Measurements from ENCODE around the gene CECR2. TPM values are rescaled to one million over a fixed set of nuclear protein-coding genes. Genes with fewer than 3 reads are reported as not detected.

Gene CECR2
- total RNA-seq, 2 donors from 2014 or later = 2.6 to 3.4 TPM

DNA sequence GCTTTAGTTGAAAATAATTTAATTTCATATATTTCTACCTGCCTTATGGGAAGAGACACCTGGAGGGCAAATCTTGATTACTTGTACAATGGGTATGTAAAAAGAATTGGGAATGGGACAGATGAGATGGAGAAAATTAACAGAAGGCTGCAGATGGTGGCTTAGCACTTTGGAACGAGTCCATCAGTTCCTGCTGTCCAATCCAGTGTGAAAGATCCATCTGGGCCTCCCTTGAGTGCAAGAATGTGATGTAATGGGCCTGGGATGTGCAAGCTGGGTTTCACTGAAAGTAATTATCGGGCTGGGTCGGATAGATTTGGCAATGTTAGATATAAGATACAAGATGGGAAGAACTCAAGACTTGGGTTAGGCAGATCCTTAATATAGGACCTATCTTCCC lies 42.0 kb downstream of the CECR2 start:
- no peaks in the 10 kb centered on the region for H3K4me1 ChIP-seq
- H3K36me3 ChIP-seq (replicated peaks in 1 of 2; ENCODE audit: insufficient read depth in 1 of 2, low read depth in 2 of 2) = no peaks in the 10 kb centered on the region
- no peaks in the 10 kb centered on the region for H3K27me3 ChIP-seq
- DNase-seq (no peak), ATAC-seq (no peak)
- intact Hi-C loops (cut with DNase I) = no loop called here
- WGBS, 2 donors = 22 to 41% methylated on average over 3 of the region's 3 CpGs
- H3K4me3 ChIP-seq = no peak overlapping the region
- no peak overlapping the region for H3K27ac ChIP-seq
- TF ChIP-seq, protein P1, sequence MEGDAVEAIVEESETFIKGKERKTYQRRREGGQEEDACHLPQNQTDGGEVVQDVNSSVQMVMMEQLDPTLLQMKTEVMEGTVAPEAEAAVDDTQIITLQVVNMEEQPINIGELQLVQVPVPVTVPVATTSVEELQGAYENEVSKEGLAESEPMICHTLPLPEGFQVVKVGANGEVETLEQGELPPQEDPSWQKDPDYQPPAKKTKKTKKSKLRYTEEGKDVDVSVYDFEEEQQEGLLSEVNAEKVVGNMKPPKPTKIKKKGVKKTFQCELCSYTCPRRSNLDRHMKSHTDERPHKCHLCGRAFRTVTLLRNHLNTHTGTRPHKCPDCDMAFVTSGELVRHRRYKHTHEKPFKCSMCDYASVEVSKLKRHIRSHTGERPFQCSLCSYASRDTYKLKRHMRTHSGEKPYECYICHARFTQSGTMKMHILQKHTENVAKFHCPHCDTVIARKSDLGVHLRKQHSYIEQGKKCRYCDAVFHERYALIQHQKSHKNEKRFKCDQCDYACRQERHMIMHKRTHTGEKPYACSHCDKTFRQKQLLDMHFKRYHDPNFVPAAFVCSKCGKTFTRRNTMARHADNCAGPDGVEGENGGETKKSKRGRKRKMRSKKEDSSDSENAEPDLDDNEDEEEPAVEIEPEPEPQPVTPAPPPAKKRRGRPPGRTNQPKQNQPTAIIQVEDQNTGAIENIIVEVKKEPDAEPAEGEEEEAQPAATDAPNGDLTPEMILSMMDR (IDR thresholded peaks at IDR 0.05) = no peak
- no peak for TF ChIP-seq POLR2A (IDR thresholded peaks at IDR 0.05)
- H3K9me3 ChIP-seq = no peaks in the 10 kb centered on the region

DNA sequence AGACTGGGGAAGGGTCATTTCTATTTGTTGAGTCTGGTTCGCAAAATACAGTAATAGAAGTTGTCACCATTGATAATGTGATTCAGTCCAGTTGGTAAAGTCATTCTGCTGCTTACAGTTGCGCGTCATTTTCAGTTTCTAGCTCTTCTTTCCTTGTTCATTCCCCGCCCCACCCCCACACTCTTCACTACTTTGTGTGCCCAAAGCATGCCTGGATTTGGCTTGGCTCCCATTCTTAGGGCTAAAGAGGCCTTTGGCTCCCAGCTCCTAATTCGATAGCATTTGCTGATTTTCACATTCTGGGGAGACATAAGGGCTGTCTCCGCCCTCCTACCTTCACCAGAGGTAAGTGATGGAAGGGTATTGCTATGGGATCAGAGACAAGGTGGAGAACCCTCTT lies 43.0 kb downstream of the CECR2 start:
- no peaks in the 10 kb centered on the region for H3K36me3 ChIP-seq (replicated peaks in 1 of 2; ENCODE audit: insufficient read depth in 1 of 2, low read depth in 2 of 2)
- TF ChIP-seq, protein P1 (IDR thresholded peaks at IDR 0.05) = no peak
- TF ChIP-seq POLR2A (IDR thresholded peaks at IDR 0.05) = no peak
- no peak for ATAC-seq
- no peaks in the 10 kb centered on the region for H3K27me3 ChIP-seq
- intact Hi-C loops (cut with DNase I) = no loop called here
- H3K4me1 ChIP-seq = no peaks in the 10 kb centered on the region
- no peak overlapping the region for H3K27ac ChIP-seq
- peak in 1 of 4 donors; percentile 23 for DNase-seq
- 84 to 90% methylated on average over 6 of the region's 6 CpGs for WGBS, 2 donors
- H3K9me3 ChIP-seq = no peaks in the 10 kb centered on the region
- no peak overlapping the region for H3K4me3 ChIP-seq

DNA sequence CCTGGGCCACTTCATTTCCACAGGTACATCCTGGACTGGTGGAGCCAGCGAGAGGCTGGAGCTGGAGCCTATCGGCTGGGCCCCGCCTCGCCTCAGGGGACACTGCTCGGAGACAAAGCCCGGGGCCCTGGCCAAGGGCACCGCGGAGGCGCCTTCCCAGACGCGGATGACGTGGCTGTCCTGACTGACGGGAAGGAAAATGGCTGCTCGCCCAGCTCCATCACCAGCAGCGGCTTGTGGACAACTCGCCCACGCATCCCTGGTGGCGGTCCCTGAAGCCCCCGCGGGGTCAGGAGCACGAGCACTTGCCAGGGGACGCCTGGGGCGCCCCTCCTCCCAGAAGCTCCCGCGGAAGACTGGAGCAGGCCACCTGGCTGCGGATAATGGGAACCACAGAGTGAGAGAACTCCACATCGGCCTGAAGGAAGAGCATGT lies 49.6 kb downstream of the CECR2 start:
- Histone ChIP-seq H3K36me3 (replicated peaks in 1 of 2; ENCODE audit: insufficient read depth in 1 of 2, low read depth in 2 of 2) (no peaks in the 10 kb centered on the region), H3K27me3 (no peaks in the 10 kb centered on the region), H3K4me1 (no peaks in the 10 kb centered on the region), H3K27ac (no peak overlapping the region), H3K9me3 (no peaks in the 10 kb centered on the region), H3K4me3 (no peak overlapping the region)
- intact Hi-C loops (cut with DNase I) = no loop called here
- DNase-seq (no peak), ATAC-seq (no peak)
- 82 to 95% methylated on average over 7 to 18 of the region's 27 CpGs for WGBS, 2 donors
- TF ChIP-seq, protein P1 (IDR thresholded peaks at IDR 0.05) = no peak
- TF ChIP-seq POLR2A (IDR thresholded peaks at IDR 0.05) = no peak

DNA sequence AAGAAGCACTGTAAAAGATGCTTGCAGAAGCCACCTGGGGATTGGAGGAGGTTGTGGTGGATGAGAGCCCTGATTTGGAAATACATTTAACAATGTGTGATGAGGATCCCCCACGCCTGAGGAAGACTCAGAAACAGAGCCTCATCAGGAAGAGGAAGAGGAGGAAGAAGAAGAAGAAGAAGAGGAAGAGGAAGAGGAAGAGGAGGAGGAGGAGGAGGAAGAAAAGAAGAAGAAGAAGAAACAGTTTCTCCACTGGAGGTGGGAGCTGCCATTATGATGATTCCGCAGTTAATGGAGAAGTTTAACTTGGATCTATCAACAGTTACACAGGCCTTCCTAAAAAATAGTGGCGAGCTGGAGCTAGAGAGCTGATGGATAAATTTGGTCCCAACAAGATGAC lies 50.1 kb downstream of the CECR2 start:
- H3K27ac ChIP-seq = no peak overlapping the region
- H3K4me1 ChIP-seq = no peaks in the 10 kb centered on the region
- WGBS, 2 donors = 85 to 91% methylated on average over 3 of the region's 3 CpGs
- no peak for TF ChIP-seq POLR2A (IDR thresholded peaks at IDR 0.05)
- TF ChIP-seq, protein P1 (IDR thresholded peaks at IDR 0.05) = no peak
- no peak for DNase-seq
- H3K27me3 ChIP-seq = no peaks in the 10 kb centered on the region
- no peak for ATAC-seq
- no peaks in the 10 kb centered on the region for H3K36me3 ChIP-seq (replicated peaks in 1 of 2; ENCODE audit: insufficient read depth in 1 of 2, low read depth in 2 of 2)
- H3K4me3 ChIP-seq = no peak overlapping the region
- no peaks in the 10 kb centered on the region for H3K9me3 ChIP-seq
- intact Hi-C loops (cut with DNase I) = no loop called here

DNA sequence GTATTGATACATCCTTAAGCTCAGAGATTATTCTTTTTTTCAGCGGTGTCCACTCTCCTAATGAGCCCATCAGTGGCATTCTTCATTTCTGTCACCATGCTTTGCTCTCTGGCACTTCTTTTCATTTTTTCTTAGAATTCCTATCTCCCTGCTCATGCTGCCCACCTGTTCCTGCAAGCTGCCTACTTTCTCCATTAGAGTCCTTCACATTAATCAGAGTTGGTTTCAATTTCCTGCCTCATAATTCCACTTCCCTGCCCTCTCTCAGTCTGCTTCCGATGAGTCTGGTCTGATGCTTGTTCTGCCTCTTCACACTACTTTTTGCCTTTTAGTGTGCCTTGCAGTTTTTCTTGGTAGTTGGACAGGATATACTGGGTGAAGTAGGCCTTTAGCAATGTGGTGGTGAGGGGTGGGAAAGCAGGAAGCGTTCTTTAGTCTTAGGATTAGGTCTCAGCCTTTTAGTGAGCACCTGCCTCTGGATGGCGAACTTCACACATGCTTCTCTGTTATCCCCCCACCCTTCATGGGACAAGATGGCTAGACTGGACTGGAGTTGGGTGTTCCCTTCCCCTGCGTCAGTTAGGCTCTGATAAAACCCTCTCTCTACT lies 53.6 kb downstream of the CECR2 start:
- intact Hi-C loops (cut with DNase I) = no loop called here
- no peak for DNase-seq
- no peaks in the 10 kb centered on the region for H3K4me1 ChIP-seq
- H3K4me3 ChIP-seq = no peak overlapping the region
- TF ChIP-seq, protein P1 (IDR thresholded peaks at IDR 0.05) = no peak
- no peak for TF ChIP-seq POLR2A (IDR thresholded peaks at IDR 0.05)
- H3K27ac ChIP-seq = no peak overlapping the region
- H3K27me3 ChIP-seq = no peaks in the 10 kb centered on the region
- ATAC-seq = no peak
- H3K9me3 ChIP-seq = no peaks in the 10 kb centered on the region
- no peaks in the 10 kb centered on the region for H3K36me3 ChIP-seq (replicated peaks in 1 of 2; ENCODE audit: insufficient read depth in 1 of 2, low read depth in 2 of 2)
- 94 to 96% methylated on average over 5 of the region's 5 CpGs for WGBS, 2 donors
